Glomerular visceral epithelial cell (primary cell): Measurements from ENCODE around the gene OFD1.

ENCODE experiments used
- DNase-seq: peaks from one replicate; pipeline ENCODE4 v3.0.0-alpha.2; 2016; ENCODE audit errors: extremely low spot score

The OFD1 gene

DNA sequence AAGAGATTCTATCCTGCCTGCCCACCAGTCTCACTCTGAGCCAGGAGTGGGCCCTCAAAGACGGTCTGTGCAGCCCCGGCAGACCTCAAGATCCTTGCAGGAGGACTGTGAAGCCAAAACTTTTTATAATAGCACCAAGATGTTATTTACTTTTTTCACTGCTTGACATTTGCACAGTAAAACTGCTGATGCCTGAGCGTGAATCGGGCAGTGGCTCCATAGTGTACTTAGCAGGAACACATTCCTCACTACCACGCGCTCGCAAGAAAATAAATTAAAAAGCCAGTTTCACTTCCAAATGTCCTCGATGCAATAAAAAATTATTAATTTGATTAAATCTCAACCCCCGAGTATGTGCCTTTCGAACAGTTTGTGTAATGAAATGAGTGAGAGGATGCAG is 59.9 kb downstream of the OFD1 start:
- DNase-seq = no peak

DNA sequence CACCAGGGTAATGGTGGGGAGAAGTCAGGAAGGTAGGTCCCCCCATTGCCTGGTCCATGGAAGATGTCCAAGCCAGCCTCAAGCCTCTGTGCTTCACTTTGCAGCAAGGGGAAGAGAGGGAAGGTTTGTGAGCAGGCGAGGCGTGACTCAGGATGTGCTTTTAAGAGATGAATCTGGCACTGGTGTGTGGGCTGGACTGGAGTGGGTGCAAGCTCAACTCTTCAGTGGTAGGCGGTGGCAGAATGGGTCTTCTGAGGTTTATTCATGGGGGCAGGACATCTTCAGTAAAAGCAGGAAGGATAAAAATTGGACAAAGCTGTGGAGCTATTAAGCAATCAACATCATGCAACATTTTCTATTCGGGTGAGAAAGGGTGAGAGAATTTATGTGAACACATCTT is 63.0 kb downstream of the OFD1 start:
- DNase-seq = no peak

DNA sequence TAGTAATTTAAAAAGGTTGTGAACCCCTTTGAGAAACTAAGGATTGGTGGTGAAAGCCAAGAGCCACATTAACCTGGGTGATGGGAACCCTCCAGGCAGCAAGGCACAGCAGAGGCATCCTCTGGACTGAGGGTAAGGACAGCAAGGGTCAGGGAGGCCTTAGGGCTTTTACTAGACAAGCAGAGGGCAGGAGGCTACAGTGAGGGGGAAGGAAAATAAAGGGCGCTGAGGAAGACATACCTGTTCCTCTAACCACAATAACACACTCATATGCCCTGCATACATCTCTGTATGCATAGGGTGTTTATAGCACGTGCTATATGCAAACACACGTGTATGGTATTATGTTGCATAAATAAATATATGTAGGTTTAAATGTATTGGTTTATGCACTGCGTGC is 63.6 kb downstream of the OFD1 start:
- no peak for DNase-seq

DNA sequence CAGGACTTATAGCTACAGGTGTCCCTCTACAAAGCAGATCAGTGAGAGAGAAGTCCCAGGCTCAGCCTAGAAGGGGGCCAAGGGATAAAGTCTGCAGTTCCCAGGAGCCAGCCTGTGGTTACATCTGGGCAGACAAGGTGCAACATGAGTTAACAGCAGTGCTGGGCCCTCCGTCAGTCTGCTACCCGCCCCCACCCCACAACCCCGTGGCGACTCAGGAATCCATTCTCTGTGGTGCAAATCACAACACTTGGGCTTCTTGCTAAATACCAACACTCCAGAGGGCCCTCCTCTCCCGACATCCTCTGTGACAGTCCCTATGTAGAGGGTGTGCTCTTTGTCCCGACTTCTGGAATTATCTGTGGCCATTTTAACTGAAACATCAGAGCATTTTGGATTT is 68.6 kb downstream of the OFD1 start:
- no peak for DNase-seq

DNA sequence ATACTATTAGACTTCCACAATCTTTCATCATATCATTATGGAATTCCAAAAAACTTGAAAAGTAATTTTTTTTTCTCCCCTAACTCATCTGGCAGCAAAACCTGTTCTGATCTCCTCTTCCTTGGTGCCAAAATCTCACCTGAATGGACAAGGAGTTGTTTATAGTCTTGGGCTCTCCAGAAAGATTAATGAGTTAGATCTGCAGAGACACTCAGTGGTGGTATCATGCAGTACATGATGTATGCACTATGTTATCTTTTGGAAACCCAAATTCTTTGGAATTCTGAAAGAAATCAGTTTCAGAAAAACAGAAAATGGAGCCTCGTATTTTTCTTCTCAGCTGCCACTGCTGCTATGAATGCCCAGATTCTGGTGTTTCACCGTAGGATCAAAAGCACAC is 70.7 kb downstream of the OFD1 start:
- DNase-seq = no peak

DNA sequence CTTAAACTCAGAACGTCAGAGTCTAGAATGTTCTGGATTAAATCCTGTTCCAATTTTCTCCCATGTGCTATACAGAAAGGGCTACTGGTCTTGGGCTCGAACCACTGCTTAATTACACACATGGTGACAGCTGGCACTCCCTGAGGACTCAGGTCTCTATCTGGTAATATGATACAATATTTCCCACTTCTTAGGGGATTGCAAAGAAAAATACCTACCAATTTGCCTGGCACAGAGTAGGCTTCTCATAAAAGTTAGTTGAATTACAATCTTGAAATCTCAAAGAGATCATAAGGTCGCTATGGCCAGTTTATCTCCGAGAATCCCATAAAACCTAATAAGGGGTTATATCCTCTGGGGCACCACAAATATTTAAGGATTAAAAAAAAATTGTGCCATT is 73.7 kb downstream of the OFD1 start:
- no peak for DNase-seq

DNA sequence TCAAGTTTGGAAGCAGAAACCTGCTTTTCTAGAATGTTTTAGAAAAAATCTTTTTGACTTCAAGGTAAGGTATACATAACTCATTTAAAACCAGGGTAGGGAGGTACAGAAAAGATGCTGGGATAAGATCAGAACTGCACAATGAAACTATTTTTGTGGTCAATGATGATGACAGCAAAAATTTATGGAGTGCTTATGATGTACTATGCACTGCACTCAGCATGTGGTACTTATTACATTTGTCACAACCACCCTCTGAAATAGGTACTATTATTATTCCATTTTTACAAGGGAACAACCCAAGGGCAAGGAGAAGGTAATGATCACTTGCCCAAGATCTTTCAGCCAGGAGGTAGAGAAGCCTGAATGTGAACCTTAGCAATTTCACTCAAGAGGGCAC is 74.3 kb downstream of the OFD1 start:
- DNase-seq = no peak

DNA sequence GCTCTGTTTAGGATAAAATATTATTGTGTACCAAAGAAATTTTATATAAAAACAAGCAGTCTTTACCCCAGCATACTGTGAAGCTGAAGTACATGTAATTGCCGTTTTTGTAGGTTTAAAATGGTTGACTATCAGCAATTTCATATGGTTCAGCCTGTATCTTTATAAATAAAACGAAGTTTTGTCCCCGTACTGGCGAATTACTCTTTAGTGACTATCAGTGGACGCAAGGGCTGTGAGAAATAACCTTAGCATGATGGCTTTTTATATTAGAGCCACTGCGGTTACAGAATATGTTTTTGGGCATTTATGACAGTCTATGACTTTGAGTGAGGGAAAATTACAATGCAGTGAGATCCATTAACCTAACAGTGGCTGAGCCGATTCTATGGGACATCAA is 81.1 kb downstream of the OFD1 start:
- DNase-seq = no peak

DNA sequence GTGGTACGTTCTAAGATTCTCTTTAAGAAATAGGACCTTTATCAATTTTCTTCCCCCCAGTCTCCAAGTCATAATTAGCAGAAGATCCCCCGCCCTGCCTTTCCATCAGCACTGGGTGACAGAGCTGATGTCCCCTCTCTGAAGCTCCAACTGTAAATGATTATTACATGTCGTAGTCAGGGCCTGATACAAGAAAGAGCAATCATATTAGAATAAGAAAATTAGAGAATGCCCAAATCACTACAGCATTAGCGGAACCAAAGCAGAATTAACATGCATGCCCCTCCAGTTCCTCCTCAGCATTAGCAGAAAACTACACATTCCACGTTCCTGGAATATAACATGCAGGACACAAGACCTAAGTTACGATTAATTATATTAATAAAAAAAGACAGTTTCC is 81.6 kb downstream of the OFD1 start:
- no peak for DNase-seq

DNA sequence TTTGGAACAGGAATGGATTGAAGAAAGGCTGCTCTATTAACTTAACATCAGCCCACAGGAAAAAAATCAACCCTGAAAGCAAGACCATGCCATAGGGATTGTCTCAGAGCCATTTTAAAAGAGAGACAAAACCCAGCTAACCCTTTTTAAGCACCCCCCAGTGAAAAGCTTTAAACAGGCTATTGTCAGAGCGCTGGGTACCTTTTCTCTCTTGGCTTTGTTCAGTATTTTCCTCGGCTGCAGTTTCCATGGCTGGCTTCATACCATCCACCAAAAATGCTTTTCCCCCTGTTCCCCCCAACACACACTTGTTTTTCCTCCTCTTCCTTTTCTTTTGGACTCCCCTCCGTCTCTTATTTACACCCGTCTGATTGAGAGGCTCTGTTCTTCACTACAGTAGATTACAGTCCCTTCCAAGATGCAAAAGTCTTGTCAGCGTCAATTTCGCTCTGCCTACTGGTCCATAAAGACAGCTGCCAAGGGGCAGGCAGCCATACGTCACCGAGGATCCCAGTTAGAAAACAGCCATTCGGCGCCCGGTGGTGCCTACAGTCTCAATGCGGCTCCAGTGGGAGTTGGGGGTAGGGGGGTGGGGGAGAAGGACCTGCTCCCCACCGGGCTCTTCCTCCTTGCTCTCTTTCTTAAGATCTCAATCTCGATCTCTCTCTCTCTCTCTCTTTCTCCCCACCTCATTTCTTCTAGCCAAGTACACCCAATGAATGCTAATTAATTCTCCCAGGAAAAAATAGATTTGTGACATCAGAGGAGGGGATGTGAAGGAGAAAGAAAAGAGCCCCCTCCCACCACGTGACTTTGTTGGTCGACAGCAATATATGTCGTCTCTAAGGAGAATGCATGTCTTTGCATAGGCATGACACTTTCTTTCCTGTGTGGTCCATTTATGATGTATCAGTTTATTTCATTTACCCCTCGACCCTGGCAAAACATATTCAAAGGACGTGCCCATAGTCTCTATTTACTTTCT is 82.4 kb downstream of the OFD1 start, which contains the start of gene GPM6B:
Gene GPM6B, minus strand, starts transcription at position 451 of the 985 bp plus-strand sequence. Its CDS starts 189 bp downstream, at position 262.
- no peak for DNase-seq
